Measurements from ENCODE around the gene MYH11. TPM values are rescaled to one million over a fixed set of nuclear protein-coding genes. Genes with fewer than 3 reads are reported as not detected.

MYH11 gene
- total RNA-seq, 1 donor from 2014 or later, result 1.9 TPM

- Mint-ChIP-seq H3K36me3 (ENCODE audit: unreplicated experiment) (peaks cover 5% of the 10 kb centered on the region), H3K27ac (ENCODE audit: unreplicated experiment) (no peak overlapping the region), H3K9me3 (ENCODE audit: unreplicated experiment) (peaks cover 10% of the 10 kb centered on the region), H3K27me3 (ENCODE audit: unreplicated experiment) (peaks cover 14% of the 10 kb centered on the region), H3K4me3 (ENCODE audit: unreplicated experiment) (no peak overlapping the region), H3K4me1 (ENCODE audit: unreplicated experiment) (no peaks in the 10 kb centered on the region)
- DNase-seq (ENCODE audit: extremely low spot score, unreplicated experiment), result no peak
- no peak for TF ChIP-seq CTCF (IDR thresholded peaks at IDR 0.05)
Observed at GRCh38 chr16:15799851-15800495, 56.9 kb downstream of the MYH11 start.

- Mint-ChIP-seq H3K36me3 (ENCODE audit: unreplicated experiment) (peaks cover 5% of the 10 kb centered on the region), H3K4me1 (ENCODE audit: unreplicated experiment) (peaks cover 2% of the 10 kb centered on the region), H3K27ac (ENCODE audit: unreplicated experiment) (no peak overlapping the region), H3K27me3 (ENCODE audit: unreplicated experiment) (peaks cover 12% of the 10 kb centered on the region), H3K9me3 (ENCODE audit: unreplicated experiment) (peaks cover 10% of the 10 kb centered on the region), H3K4me3 (ENCODE audit: unreplicated experiment) (no peak overlapping the region)
- no peak for TF ChIP-seq CTCF (IDR thresholded peaks at IDR 0.05)
- DNase-seq (ENCODE audit: extremely low spot score, unreplicated experiment), result no peak
Observed at GRCh38 chr16:15798671-15799070, 58.2 kb downstream of the MYH11 start.

- no peak for TF ChIP-seq CTCF (IDR thresholded peaks at IDR 0.05)
- peaks cover 2% of the 10 kb centered on the region for H3K4me1 Mint-ChIP-seq (ENCODE audit: unreplicated experiment)
- DNase-seq (ENCODE audit: extremely low spot score, unreplicated experiment), result no peak
- H3K27ac Mint-ChIP-seq (ENCODE audit: unreplicated experiment), result no peak overlapping the region
- H3K4me3 Mint-ChIP-seq (ENCODE audit: unreplicated experiment), result no peak overlapping the region
- peaks cover 10% of the 10 kb centered on the region for H3K9me3 Mint-ChIP-seq (ENCODE audit: unreplicated experiment)
- H3K36me3 Mint-ChIP-seq (ENCODE audit: unreplicated experiment), result peaks cover 5% of the 10 kb centered on the region
- peaks cover 12% of the 10 kb centered on the region for H3K27me3 Mint-ChIP-seq (ENCODE audit: unreplicated experiment)
Observed at GRCh38 chr16:15796885-15797284, 59.9 kb downstream of the MYH11 start.

- peaks cover 12% of the 10 kb centered on the region for H3K27me3 Mint-ChIP-seq (ENCODE audit: unreplicated experiment)
- no peak for TF ChIP-seq CTCF (IDR thresholded peaks at IDR 0.05)
Observed at GRCh38 chr16:15795615-15796014, 61.2 kb downstream of the MYH11 start.

GRCh38 chr16:15792563-15792971 lies 64.3 kb downstream of the MYH11 start:
- no peak for DNase-seq (ENCODE audit: extremely low spot score, unreplicated experiment)
- Mint-ChIP-seq H3K36me3 (ENCODE audit: unreplicated experiment) (peaks cover 5% of the 10 kb centered on the region), H3K4me3 (ENCODE audit: unreplicated experiment) (no peak overlapping the region), H3K9me3 (ENCODE audit: unreplicated experiment) (peaks cover 10% of the 10 kb centered on the region), H3K27ac (ENCODE audit: unreplicated experiment) (no peak overlapping the region), H3K27me3 (ENCODE audit: unreplicated experiment) (peaks cover under 1% of the 10 kb centered on the region), H3K4me1 (ENCODE audit: unreplicated experiment) (peaks cover 9% of the 10 kb centered on the region)
- no peak for TF ChIP-seq CTCF (IDR thresholded peaks at IDR 0.05)

More at GRCh38 chr16:15795615-15796014, 61.2 kb downstream of the MYH11 start:
- peaks cover 10% of the 10 kb centered on the region for H3K9me3 Mint-ChIP-seq (ENCODE audit: unreplicated experiment)
- peaks cover 5% of the 10 kb centered on the region for H3K36me3 Mint-ChIP-seq (ENCODE audit: unreplicated experiment)
- no peak for DNase-seq (ENCODE audit: extremely low spot score, unreplicated experiment)
- H3K4me3 Mint-ChIP-seq (ENCODE audit: unreplicated experiment), result no peak overlapping the region
- peaks cover 4% of the 10 kb centered on the region for H3K4me1 Mint-ChIP-seq (ENCODE audit: unreplicated experiment)
- no peak overlapping the region for H3K27ac Mint-ChIP-seq (ENCODE audit: unreplicated experiment)
